Large intestine (tissue), 3 donors: ENCODE results near the gene THOC7. TPM values are rescaled to one million over a fixed set of nuclear protein-coding genes. Genes with fewer than 3 reads are reported as not detected.

Experiments
- DNase-seq, 2 donors: peaks; one replicate each; pipeline versions ENCODE4 v3.0.0 to v3.0.0-alpha.2; 2013
- H3K27ac ChIP-seq: one replicate; pipeline ENCODE4 v1.5.1; 2013; ENCODE audit warnings: low read length
- H3K27me3 ChIP-seq: 2 replicates; pipeline ENCODE4 v1.6.1; 2013; ENCODE audit warnings: low read length; ENCODE audit not compliant: control insufficient read depth, insufficient read depth
- H3K36me3 ChIP-seq: 2 replicates; pipeline ENCODE4 v1.6.1; 2013; ENCODE audit warnings: low read length; ENCODE audit not compliant: control insufficient read depth, insufficient read depth
- H3K4me1 ChIP-seq: one replicate; pipeline ENCODE4 v1.6.1; 2013; ENCODE audit warnings: low read length; ENCODE audit not compliant: control insufficient read depth, insufficient read depth
- H3K4me3 ChIP-seq: one replicate; pipeline ENCODE4 v1.5.1; 2013; ENCODE audit warnings: low read length
- H3K9me3 ChIP-seq: one replicate; pipeline ENCODE4 v1.6.1; 2013; ENCODE audit warnings: mild to moderate bottlenecking, low read depth, low read length, moderate library complexity; ENCODE audit not compliant: control insufficient read depth
- WGBS: methylation state at CpG from one replicate; pipeline ENCODE4 v1.1.5; 2013; ENCODE audit warnings: low lambda C conversion rate; ENCODE audit not compliant: insufficient coverage; 5-methylcytosine and 5-hydroxymethylcytosine counted together
- polyA plus RNA-seq: library from polyadenylated mRNA; unstranded; fragments of 120-200 nt; gene quantifications from one replicate; pipeline ENCODE4 v1.2.1, GENCODE V29; 2013

THOC7 gene
- polyA plus RNA-seq, 1 donor, result 72.3 TPM

DNA sequence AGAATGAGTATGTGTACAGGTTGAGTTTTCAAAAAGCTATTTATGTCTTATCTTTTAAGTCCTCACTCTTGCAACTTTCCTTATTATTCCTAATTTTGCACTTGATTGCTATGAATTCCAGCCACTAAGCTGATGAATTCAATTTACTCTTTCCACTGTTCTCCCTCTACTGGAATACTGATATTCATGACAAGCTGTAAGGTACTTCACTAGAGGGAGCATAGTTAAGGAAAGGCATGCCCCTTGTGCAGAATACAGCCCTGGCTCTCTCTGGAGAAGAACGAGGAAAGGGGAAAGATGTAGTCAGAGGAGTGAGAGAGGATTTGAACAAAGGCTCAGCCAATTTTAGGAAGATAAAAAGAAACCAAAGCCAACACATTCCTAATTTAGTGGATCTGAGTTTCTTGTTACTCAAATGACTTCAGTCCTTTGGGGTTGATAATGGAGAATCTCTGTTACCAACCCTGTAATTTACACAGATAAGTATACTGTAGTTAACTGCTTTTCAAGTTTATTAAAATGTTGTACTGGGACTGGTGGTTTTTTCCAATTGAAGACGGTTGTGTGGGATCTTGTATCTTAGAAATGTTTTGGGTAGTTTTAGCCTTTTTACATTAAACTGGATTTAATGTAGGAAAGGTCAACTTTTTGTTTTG, 44.6 kb upstream of the THOC7 start:
- no peaks in the 10 kb centered on the region for H3K36me3 ChIP-seq
- H3K4me1 ChIP-seq, result peaks cover 5% of the 10 kb centered on the region
- no peaks in the 10 kb centered on the region for H3K27me3 ChIP-seq
- WGBS, result 63% methylated on average over 1 of the region's 2 CpGs
- no peak overlapping the region for H3K4me3 ChIP-seq
- H3K9me3 ChIP-seq, result no peaks in the 10 kb centered on the region
- no peak overlapping the region for H3K27ac ChIP-seq
- no peak for DNase-seq

- DNase-seq, result no peak
- no CpG with 5 or more reads among the region's 4 CpGs for WGBS
Measured at GRCh38 chr3:63905731-63906620, 42.4 kb upstream of the THOC7 start.

GRCh38 chr3:63900459-63900858, 36.9 kb upstream of the THOC7 start:
- WGBS, result no CpG with 5 or more reads among the region's 2 CpGs
- no peak for DNase-seq
- H3K27ac ChIP-seq, result no peak overlapping the region

More at GRCh38 chr3:63905731-63906620, 42.4 kb upstream of the THOC7 start:
- Histone ChIP-seq H3K27ac (no peak overlapping the region), H3K9me3 (no peaks in the 10 kb centered on the region), H3K27me3 (no peaks in the 10 kb centered on the region), H3K36me3 (no peaks in the 10 kb centered on the region), H3K4me3 (no peak overlapping the region), H3K4me1 (peaks cover 4% of the 10 kb centered on the region)

DNA sequence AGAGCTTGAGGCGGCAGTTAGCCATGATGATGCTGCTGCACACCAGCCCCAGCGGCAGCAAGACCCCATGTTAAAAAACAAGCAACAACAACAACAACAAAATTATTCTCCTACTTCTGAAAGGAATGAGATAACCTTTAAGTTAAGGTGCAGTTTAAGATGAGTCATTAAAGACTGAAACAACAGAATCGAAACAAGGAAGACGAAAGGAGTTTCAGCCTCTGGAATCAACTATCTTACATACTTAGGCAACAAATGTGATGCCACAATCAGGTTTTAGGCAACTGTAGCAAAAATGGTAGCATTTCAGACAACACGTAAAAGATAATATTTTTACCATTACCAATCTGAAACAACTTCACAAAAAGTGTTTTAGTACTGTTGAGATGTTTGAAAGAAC, 36.4 kb upstream of the THOC7 start:
- H3K4me3 ChIP-seq, result no peak overlapping the region
- H3K36me3 ChIP-seq, result peaks cover 19% of the 10 kb centered on the region
- DNase-seq, result no peak
- H3K9me3 ChIP-seq, result no peaks in the 10 kb centered on the region
- WGBS, result 80% methylated on average over 1 of the region's 5 CpGs
- H3K4me1 ChIP-seq, result no peaks in the 10 kb centered on the region
- no peaks in the 10 kb centered on the region for H3K27me3 ChIP-seq
- H3K27ac ChIP-seq, result no peak overlapping the region

More at GRCh38 chr3:63900459-63900858, 36.9 kb upstream of the THOC7 start:
- no peaks in the 10 kb centered on the region for H3K9me3 ChIP-seq
- H3K27me3 ChIP-seq, result no peaks in the 10 kb centered on the region
- H3K4me1 ChIP-seq, result no peaks in the 10 kb centered on the region
- H3K36me3 ChIP-seq, result peaks cover 19% of the 10 kb centered on the region
- H3K4me3 ChIP-seq, result no peak overlapping the region

DNA sequence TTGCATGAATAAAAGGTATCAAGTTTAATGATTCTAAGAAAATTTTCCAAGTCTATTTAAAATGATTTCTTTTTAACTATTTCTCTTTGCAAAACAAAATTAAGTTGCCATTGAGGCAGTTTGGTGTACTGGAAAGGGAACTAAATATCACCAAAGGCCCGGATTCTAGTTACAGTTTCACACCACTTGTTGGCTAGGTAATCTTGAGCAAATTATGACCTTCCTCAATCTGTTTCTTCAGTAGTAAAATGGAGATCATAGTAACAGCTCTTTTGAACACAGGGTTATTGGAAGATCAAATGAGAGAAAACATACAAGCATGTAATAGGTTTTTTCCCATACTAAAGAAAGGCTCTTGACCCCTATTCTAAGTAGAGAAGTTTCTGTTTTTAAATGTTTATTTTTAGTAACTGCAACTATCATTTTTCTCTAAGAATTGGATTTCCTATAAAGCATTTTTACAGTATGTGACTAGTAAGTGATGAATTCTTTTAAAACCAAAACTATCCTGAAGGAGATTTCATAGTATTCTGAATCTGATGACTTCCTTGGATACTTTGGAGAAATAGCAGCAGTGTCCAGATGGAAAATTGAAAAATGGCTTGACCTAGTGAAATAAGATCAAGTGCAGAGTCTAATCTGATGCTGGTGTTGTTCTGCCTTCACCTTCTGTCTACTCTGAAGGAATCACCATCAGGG, 32.9 kb upstream of the THOC7 start:
- no CpG with 5 or more reads among the region's 1 CpG for WGBS
- Histone ChIP-seq H3K27ac (no peak overlapping the region), H3K27me3 (no peaks in the 10 kb centered on the region), H3K36me3 (peaks cover 19% of the 10 kb centered on the region), H3K9me3 (no peaks in the 10 kb centered on the region), H3K4me1 (no peaks in the 10 kb centered on the region), H3K4me3 (no peak overlapping the region)
- DNase-seq, result no peak

GRCh38 chr3:63895422-63896189, 32.0 kb upstream of the THOC7 start:
- H3K27ac ChIP-seq, result no peak overlapping the region
- H3K9me3 ChIP-seq, result no peaks in the 10 kb centered on the region
- H3K4me3 ChIP-seq, result no peak overlapping the region
- peaks cover 16% of the 10 kb centered on the region for H3K36me3 ChIP-seq
- DNase-seq, result no peak
- H3K27me3 ChIP-seq, result no peaks in the 10 kb centered on the region
- H3K4me1 ChIP-seq, result no peaks in the 10 kb centered on the region
- WGBS, result no CpG with 5 or more reads among the region's 5 CpGs

DNA sequence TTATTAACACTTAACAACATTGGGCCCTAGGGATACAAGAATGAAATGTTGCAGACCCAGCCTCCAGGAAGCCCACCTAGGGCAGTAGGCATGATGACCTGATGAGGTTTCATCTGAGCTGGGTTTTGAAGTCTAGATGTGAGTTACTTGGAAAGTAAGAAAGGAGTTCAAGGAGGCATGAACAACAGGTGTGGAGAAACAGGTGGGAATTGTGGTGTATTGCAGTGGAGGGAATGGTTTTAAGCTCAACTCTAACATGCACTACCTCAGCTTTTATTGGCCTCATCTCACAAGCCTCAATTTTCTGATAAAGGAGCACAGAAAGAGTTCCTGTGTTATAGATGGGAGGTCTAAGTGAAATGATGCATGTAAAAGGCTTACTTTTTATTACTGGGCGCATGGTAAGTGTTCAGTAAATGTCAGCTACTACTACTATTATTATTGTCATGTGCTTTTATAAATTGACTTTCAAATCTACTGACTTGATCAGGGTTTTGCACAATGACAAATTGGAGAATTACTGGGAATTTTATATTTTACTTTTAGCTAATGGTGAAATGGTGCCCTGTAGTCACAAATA, 29.3 kb upstream of the THOC7 start:
- Histone ChIP-seq H3K27me3 (no peaks in the 10 kb centered on the region), H3K4me1 (no peaks in the 10 kb centered on the region), H3K27ac (no peak overlapping the region), H3K36me3 (no peaks in the 10 kb centered on the region), H3K4me3 (no peak overlapping the region), H3K9me3 (no peaks in the 10 kb centered on the region)
- DNase-seq, result no peak
- no CpG with 5 or more reads among the region's 1 CpG for WGBS

DNA sequence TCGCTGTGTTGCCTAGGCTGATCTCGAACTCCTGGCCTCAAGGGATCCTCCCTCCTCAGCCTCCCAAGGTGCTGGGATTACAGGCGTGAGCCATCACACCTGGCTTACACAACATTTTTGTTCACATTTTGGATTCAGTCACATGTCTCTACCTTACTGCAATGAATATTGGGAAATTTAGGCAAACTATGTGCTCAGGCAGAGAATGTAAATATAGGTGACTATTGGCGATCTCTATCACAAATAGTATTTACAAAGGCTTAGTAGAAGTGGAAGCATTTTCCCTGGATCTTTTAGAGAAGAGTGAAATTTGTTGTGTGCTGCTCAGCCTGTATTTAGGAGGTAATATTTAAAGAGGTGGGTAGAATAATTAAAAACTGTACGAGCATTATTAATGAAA, 27.9 kb upstream of the THOC7 start:
- H3K27ac ChIP-seq, result no peak overlapping the region
- no peaks in the 10 kb centered on the region for H3K9me3 ChIP-seq
- 100% methylated on average over 2 of the region's 5 CpGs for WGBS
- H3K4me1 ChIP-seq, result no peaks in the 10 kb centered on the region
- H3K27me3 ChIP-seq, result no peaks in the 10 kb centered on the region
- no peak overlapping the region for H3K4me3 ChIP-seq
- no peaks in the 10 kb centered on the region for H3K36me3 ChIP-seq
- DNase-seq, result no peak

DNA sequence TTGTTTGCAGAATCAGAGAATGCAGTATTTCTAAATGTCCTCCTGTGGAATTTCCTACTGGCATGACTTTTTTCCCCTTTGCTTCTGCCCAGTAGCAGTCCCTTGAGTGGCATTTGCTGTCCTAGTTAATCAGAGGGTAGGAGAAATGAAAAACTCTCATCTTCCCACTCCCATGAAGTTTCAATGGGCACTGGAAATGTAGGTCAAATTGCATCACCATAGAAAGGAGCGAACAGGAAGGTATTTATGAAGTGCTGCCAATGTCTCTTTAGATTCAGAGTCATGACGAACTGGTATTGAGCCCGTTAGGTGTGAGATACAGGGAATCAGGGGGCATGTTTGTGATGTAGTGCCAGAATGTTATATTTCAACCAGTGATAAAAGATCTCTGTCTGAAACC, 23.3 kb upstream of the THOC7 start:
- no peak overlapping the region for H3K4me3 ChIP-seq
- H3K27ac ChIP-seq, result no peak overlapping the region
- H3K36me3 ChIP-seq, result no peaks in the 10 kb centered on the region
- no peaks in the 10 kb centered on the region for H3K9me3 ChIP-seq
- H3K27me3 ChIP-seq, result no peaks in the 10 kb centered on the region
- WGBS, result no CpG with 5 or more reads among the region's 3 CpGs
- no peaks in the 10 kb centered on the region for H3K4me1 ChIP-seq
- DNase-seq, result no peak
